ENCODE measurements around the gene SERPINB10. TPM values are rescaled to one million over a fixed set of nuclear protein-coding genes. Genes with fewer than 3 reads are reported as not detected.

SERPINB10 gene
- total RNA-seq, 1 experiment from 2014 or later, result not detected

DNA sequence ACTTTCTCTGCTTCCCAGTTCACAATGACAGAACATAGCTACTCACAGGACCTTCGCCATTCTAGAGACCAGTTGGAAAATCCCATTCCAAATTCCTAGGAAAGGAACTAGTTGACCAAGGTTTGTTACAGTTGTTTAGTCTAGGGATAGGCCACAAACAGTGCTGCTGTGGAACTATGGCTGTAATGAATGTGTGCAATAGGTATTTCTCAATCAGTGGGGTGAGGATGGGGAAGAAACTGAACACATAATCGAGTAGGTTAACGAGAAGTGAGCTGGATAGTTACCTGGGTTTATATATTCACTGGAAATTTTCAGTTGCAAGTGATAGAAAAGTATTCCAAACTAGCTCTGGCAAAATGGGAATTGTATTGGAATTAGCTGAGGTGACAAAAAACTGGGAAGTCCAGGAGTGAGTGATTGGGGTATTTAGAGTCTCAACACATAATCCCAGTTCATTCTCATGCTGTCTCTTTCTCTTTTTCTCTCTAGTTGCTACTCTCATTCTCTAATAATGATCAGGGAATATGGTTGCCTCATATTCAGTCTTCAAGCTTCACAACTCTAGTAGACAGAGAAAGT, 23.1 kb downstream of the SERPINB10 start:
- Histone ChIP-seq H2AFZ (no peak overlapping the region), H3K36me3 (ENCODE audit: low read depth) (no peaks in the 10 kb centered on the region), H3K4me2 (no peak overlapping the region), H3K27ac (no peak overlapping the region), H4K20me1 (ENCODE audit: insufficient read depth) (no peaks in the 10 kb centered on the region), H3K9me2 (ENCODE audit: insufficient read depth) (peaks cover 4% of the 10 kb centered on the region; the same call in 1 of the 2 replicates), H3K4me1 (replicated peaks; ENCODE audit: insufficient read depth) (no peaks in the 10 kb centered on the region), H3K79me2 (ENCODE audit: low read depth) (no peaks in the 10 kb centered on the region), H3K4me3 (no peak overlapping the region), H3K9me3 (ENCODE audit: insufficient read depth, low read depth) (no peaks in the 10 kb centered on the region; the same call in 1 of the 2 replicates), H3K27me3 (ENCODE audit: insufficient read depth, low read depth) (no peaks in the 10 kb centered on the region), H3F3A (ENCODE audit: insufficient read depth, low read depth) (no peaks in the 10 kb centered on the region)
- no peak for DNase-seq
- POLR2A ChIA-PET (ENCODE audit: unreplicated experiment), result no interaction called here
- CTCF ChIA-PET, result no interaction called here
- no peak for TF ChIP-seq EZH2 (IDR thresholded peaks at IDR 0.05; ENCODE audit: low read depth)
- TF ChIP-seq CTCF (conservative IDR thresholded peaks at IDR 0.05), result no peak
- intact Hi-C loops (cut with micrococcal nuclease; ENCODE audit: unreplicated experiment), result no loop called here
- BruUV-seq (replicated peaks), result no TSS peak

GRCh38 chr18:63936156-63936931, 28.6 kb downstream of the SERPINB10 start:
- Histone ChIP-seq H2AFZ (peak overlapping the region; percentile 80), H3K4me1 (replicated peaks; ENCODE audit: insufficient read depth) (no peaks in the 10 kb centered on the region), H3K4me3 (peak overlapping the region; percentile 44; the same call in 1 of the 2 replicates), H3K36me3 (ENCODE audit: low read depth) (no peaks in the 10 kb centered on the region), H3F3A (ENCODE audit: insufficient read depth, low read depth) (no peaks in the 10 kb centered on the region), H3K4me2 (peak overlapping the region; percentile 78), H3K27me3 (ENCODE audit: insufficient read depth, low read depth) (no peaks in the 10 kb centered on the region), H3K27ac (no peak overlapping the region), H3K9me3 (ENCODE audit: insufficient read depth, low read depth) (no peaks in the 10 kb centered on the region; the same call in 1 of the 2 replicates), H3K9me2 (ENCODE audit: insufficient read depth) (no peaks in the 10 kb centered on the region), H4K20me1 (ENCODE audit: insufficient read depth) (no peaks in the 10 kb centered on the region), H3K79me2 (ENCODE audit: low read depth) (no peaks in the 10 kb centered on the region)
- intact Hi-C loops (cut with micrococcal nuclease; ENCODE audit: unreplicated experiment), result loop anchor here (1.0 to 5.0 kb wide), 4 partner anchors 54 to 419 kb away; no protein-coding TSS in a partner anchor
- BruUV-seq (replicated peaks), result no TSS peak
- ChIA-PET CTCF (interaction anchor here (0.6 to 1.2 kb wide), 2 partner anchors 58 to 418 kb away, joined by 3 to 4 read pairs; no protein-coding TSS in a partner anchor), POLR2A (ENCODE audit: unreplicated experiment) (interaction anchor here (0.6 kb wide), 1 partner anchor 926 kb away, joined by 5 read pairs; no protein-coding TSS in a partner anchor)
- TF ChIP-seq CTCF (conservative IDR thresholded peaks at IDR 0.05) (peak; percentile 69), EZH2 (IDR thresholded peaks at IDR 0.05; ENCODE audit: low read depth) (no peak)
- peak; percentile 60 to 72 for DNase-seq

DNA sequence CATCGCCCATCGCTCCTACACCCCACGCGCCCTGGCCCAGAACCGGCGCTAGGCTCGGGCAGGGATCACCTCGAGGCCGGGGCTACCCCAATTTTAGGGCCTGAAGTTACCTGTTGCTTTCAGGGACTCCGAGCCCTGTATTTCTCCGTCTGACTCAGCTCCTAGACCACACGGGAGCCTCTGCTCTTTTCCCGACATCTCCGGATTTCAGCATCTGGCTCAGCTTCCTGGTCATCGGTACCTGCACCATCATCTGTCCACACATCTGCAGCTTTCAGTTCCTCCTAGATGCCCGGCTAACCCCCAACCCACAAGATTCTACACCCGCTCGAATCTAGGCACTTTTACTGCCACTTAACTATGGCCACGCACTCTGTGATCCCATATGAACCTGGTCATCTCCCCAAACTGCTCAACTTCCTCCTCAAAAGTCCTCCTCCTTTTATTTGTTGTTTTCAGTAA, 29.2 kb downstream of the SERPINB10 start:
- Histone ChIP-seq H3K4me2 (no peak overlapping the region), H3K27ac (no peak overlapping the region), H3K27me3 (ENCODE audit: insufficient read depth, low read depth) (no peaks in the 10 kb centered on the region), H3K4me1 (replicated peaks; ENCODE audit: insufficient read depth) (no peaks in the 10 kb centered on the region), H3K79me2 (ENCODE audit: low read depth) (no peaks in the 10 kb centered on the region), H2AFZ (no peak overlapping the region), H3K36me3 (ENCODE audit: low read depth) (no peaks in the 10 kb centered on the region), H3F3A (ENCODE audit: insufficient read depth, low read depth) (no peaks in the 10 kb centered on the region), H3K4me3 (no peak overlapping the region), H3K9me2 (ENCODE audit: insufficient read depth) (no peaks in the 10 kb centered on the region), H3K9me3 (ENCODE audit: insufficient read depth, low read depth) (no peaks in the 10 kb centered on the region; the same call in 1 of the 2 replicates), H4K20me1 (ENCODE audit: insufficient read depth) (no peaks in the 10 kb centered on the region)
- DNase-seq, result no peak
- ChIA-PET CTCF (interaction anchor here (1.2 kb wide), 1 partner anchor 418 kb away, joined by 4 read pairs; no protein-coding TSS in a partner anchor), POLR2A (ENCODE audit: unreplicated experiment) (no interaction called here)
- TF ChIP-seq EZH2 (IDR thresholded peaks at IDR 0.05; ENCODE audit: low read depth) (no peak), CTCF (conservative IDR thresholded peaks at IDR 0.05) (no peak)
- no TSS peak for BruUV-seq (replicated peaks)
- intact Hi-C loops (cut with micrococcal nuclease; ENCODE audit: unreplicated experiment), result loop anchor here (1.0 to 5.0 kb wide), 4 partner anchors 55 to 420 kb away; no protein-coding TSS in a partner anchor
